Measurements from ENCODE around the gene ZMYM4. TPM values are rescaled to one million over a fixed set of nuclear protein-coding genes. Genes with fewer than 3 reads are reported as not detected.

The ZMYM4 gene
- total RNA-seq, 2 experiments from 2014 or later, result 21.1 to 54.3 TPM

DNA sequence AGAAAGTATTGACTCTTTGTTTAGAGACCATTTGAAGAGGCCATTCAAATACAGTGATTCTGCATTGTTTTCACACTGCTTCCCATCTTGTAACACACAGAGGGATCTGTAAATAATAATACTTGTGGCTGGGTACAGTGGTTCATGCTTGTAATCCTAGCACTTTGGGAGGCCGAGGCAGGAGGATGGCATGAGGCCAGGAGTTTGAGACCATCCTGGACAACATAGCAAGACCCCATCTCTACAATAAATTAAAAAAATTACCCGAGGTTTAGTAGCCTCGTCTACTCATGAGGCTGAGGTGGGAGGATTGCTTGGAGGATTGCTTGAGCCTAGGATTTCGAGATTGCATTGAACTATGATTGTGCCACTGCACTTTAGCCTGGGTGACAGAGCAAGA, 5.7 kb downstream of the ZMYM4 start:
- Histone ChIP-seq H3K9me2 (ENCODE audit: insufficient read depth, low read length) (no peaks in the 10 kb centered on the region), H3K79me2 (ENCODE audit: insufficient read depth, low read depth, low read length) (peaks cover 72% of the 10 kb centered on the region), H3K36me3 (ENCODE audit: insufficient read depth, low read length) (peaks cover 38% of the 10 kb centered on the region), H2AFZ (ENCODE audit: low read length) (no peak overlapping the region), H4K20me1 (ENCODE audit: insufficient read depth, low read length) (no peaks in the 10 kb centered on the region), H3K27ac (ENCODE audit: low read depth, low read length, poor library complexity, severe bottlenecking) (no peak overlapping the region), H3K9me3 (ENCODE audit: low read length) (no peaks in the 10 kb centered on the region), H3K4me3 (ENCODE audit: low read depth, low read length, poor library complexity, severe bottlenecking) (no peak overlapping the region), H3K4me2 (ENCODE audit: low read length) (no peak overlapping the region), H3K4me1 (ENCODE audit: insufficient read depth, low read length, poor library complexity, severe bottlenecking) (peaks cover 10% of the 10 kb centered on the region)
- no peak for DNase-seq (ENCODE audit: low spot score)
- no TSS peak for BruUV-seq (replicated peaks)
- ChIA-PET CTCF (ENCODE audit: unreplicated experiment) (no interaction called here), POLR2A (no interaction called here)
- no peak for TF ChIP-seq CTCF (conservative IDR thresholded peaks at IDR 0.05; ENCODE audit: low read length)
- TF ChIP-seq EZH2phosphoT487 (IDR thresholded peaks at IDR 0.05; ENCODE audit: borderline replicate concordance, low read depth, low read length), result no peak
- intact Hi-C loops (cut with micrococcal nuclease; ENCODE audit: unreplicated experiment), result no loop called here

DNA sequence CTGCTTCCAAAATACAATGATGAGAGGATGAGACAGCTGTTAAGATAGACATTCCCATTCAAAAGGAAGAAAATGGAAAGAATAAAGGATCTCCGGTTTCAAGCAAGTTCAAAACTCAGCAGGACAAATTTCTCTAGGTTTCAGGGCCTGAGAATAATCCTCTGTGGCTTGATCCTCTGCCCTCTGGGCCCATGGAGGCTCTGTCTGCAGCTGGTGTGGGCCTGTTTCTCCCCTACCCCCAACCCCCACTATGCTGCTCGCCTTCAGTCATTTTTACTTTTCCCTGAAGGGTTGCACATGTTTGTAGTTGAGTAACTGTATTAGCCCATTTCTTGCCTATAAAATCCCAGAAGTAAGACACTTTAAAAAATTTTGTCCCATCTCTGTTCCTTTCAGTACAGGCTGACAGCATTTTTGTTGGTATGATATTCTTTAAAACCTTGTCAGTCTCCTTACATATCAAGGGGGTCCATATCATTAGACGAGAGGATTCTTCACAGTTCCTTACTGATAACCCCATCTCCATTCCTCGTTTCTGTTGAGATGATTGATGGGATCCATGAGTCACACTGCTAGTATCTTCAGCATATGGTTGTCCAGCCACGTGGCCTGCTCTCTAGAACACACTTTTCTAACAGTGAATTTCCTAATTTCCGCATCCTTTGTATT, 10.5 kb downstream of the ZMYM4 start:
- TF ChIP-seq EZH2phosphoT487 (IDR thresholded peaks at IDR 0.05; ENCODE audit: borderline replicate concordance, low read depth, low read length) (no peak), CTCF (conservative IDR thresholded peaks at IDR 0.05; ENCODE audit: low read length) (no peak)
- H3K4me3 ChIP-seq (ENCODE audit: low read depth, low read length, poor library complexity, severe bottlenecking), result no peak overlapping the region
- H3K4me2 ChIP-seq (ENCODE audit: low read length), result no peak overlapping the region
- no peaks in the 10 kb centered on the region for H3K4me1 ChIP-seq (ENCODE audit: insufficient read depth, low read length, poor library complexity, severe bottlenecking)
- no peak overlapping the region for H2AFZ ChIP-seq (ENCODE audit: low read length)
- H3K36me3 ChIP-seq (ENCODE audit: insufficient read depth, low read length), result peaks cover 51% of the 10 kb centered on the region
- ChIA-PET POLR2A (no interaction called here), CTCF (ENCODE audit: unreplicated experiment) (no interaction called here)
- H4K20me1 ChIP-seq (ENCODE audit: insufficient read depth, low read length), result no peaks in the 10 kb centered on the region
- no peak for DNase-seq (ENCODE audit: low spot score)
- intact Hi-C loops (cut with micrococcal nuclease; ENCODE audit: unreplicated experiment), result no loop called here
- BruUV-seq (replicated peaks), result no TSS peak
- H3K9me3 ChIP-seq (ENCODE audit: low read length), result peaks cover 6% of the 10 kb centered on the region; the same call in 1 of the 2 replicates
- H3K9me2 ChIP-seq (ENCODE audit: insufficient read depth, low read length), result no peaks in the 10 kb centered on the region
- H3K79me2 ChIP-seq (ENCODE audit: insufficient read depth, low read depth, low read length), result peaks cover 27% of the 10 kb centered on the region
- H3K27ac ChIP-seq (ENCODE audit: low read depth, low read length, poor library complexity, severe bottlenecking), result no peak overlapping the region

DNA sequence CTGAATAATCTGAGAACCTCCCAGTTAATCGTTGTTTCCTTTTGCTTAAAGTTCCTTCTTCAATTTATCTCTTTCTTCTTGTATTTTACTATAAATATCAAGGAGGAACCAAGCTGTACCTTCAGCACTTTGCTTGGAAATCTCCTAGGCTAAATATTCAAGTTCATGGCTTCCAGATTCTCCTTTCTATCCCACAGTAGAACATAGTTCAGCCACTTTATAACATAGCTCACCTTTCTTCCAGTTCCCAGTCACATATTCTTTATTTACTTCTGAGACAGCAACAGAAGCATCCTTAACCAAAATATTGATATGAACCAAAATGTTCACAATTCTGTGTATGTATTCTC, 11.0 kb downstream of the ZMYM4 start:
- CTCF ChIA-PET (ENCODE audit: unreplicated experiment), result no interaction called here
- intact Hi-C loops (cut with micrococcal nuclease; ENCODE audit: unreplicated experiment), result no loop called here
- BruUV-seq (replicated peaks), result TSS peak; percentile 20
- Histone ChIP-seq H4K20me1 (ENCODE audit: insufficient read depth, low read length) (no peaks in the 10 kb centered on the region), H2AFZ (ENCODE audit: low read length) (no peak overlapping the region), H3K36me3 (ENCODE audit: insufficient read depth, low read length) (peaks cover 53% of the 10 kb centered on the region), H3K4me2 (ENCODE audit: low read length) (no peak overlapping the region), H3K4me3 (ENCODE audit: low read depth, low read length, poor library complexity, severe bottlenecking) (no peak overlapping the region), H3K79me2 (ENCODE audit: insufficient read depth, low read depth, low read length) (peaks cover 22% of the 10 kb centered on the region), H3K9me2 (ENCODE audit: insufficient read depth, low read length) (no peaks in the 10 kb centered on the region), H3K27ac (ENCODE audit: low read depth, low read length, poor library complexity, severe bottlenecking) (no peak overlapping the region), H3K4me1 (ENCODE audit: insufficient read depth, low read length, poor library complexity, severe bottlenecking) (no peaks in the 10 kb centered on the region), H3K9me3 (ENCODE audit: low read length) (peaks cover 10% of the 10 kb centered on the region)
- POLR2A ChIA-PET, result no interaction called here
- DNase-seq (ENCODE audit: low spot score), result no peak
- TF ChIP-seq EZH2phosphoT487 (IDR thresholded peaks at IDR 0.05; ENCODE audit: borderline replicate concordance, low read depth, low read length) (no peak), CTCF (conservative IDR thresholded peaks at IDR 0.05; ENCODE audit: low read length) (no peak)

All from OCI-LY7 (cell line).